ENCODE data around the gene ZP1.

The ZP1 gene

DNA sequence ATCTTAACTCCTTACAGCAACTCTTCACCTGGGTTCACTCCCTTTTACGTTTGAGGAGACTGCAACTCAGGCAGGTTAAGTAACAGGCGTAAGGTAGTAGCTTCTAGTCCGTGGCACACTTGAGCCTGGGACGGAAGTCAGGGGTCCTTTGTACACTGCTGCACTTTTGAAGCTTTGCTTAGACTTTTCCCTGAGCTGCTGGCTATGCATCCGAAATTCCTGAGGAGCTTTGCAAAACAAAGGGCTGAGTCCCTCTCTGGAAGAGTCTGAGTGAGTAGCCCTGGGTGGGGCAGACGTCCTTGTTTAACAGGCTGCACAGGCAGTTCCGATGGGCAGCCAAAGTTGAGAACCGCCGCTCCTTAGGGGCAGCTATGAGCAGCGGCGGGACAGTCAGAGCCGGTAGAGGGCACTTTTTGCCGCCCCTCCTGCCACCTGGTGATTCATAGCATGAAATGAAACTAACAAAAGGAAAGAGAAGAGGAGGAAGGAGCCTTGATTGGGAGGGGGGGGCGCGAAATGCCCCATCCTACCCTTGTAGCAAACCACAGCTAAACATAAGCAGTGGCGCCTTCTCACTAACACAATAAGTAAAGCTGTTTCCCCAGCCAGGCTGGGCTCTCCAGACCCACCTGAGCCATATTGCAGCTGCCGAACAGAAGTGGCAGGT, 48.0 kb downstream of the ZP1 start:
- TF ChIP-seq, protein P1, sequence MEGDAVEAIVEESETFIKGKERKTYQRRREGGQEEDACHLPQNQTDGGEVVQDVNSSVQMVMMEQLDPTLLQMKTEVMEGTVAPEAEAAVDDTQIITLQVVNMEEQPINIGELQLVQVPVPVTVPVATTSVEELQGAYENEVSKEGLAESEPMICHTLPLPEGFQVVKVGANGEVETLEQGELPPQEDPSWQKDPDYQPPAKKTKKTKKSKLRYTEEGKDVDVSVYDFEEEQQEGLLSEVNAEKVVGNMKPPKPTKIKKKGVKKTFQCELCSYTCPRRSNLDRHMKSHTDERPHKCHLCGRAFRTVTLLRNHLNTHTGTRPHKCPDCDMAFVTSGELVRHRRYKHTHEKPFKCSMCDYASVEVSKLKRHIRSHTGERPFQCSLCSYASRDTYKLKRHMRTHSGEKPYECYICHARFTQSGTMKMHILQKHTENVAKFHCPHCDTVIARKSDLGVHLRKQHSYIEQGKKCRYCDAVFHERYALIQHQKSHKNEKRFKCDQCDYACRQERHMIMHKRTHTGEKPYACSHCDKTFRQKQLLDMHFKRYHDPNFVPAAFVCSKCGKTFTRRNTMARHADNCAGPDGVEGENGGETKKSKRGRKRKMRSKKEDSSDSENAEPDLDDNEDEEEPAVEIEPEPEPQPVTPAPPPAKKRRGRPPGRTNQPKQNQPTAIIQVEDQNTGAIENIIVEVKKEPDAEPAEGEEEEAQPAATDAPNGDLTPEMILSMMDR (IDR thresholded peaks at IDR 0.05; ENCODE audit: low read depth, low read length, missing control alignments), result peak; percentile 41
- in situ Hi-C loops (cut with HindIII; ENCODE audit: low sequenced_read_pairs), result loop anchor here (5.0 kb wide), 1 partner anchor 88 kb away; no protein-coding TSS in a partner anchor
- DNase-seq (ENCODE audit: low read depth), result no peak

DNA sequence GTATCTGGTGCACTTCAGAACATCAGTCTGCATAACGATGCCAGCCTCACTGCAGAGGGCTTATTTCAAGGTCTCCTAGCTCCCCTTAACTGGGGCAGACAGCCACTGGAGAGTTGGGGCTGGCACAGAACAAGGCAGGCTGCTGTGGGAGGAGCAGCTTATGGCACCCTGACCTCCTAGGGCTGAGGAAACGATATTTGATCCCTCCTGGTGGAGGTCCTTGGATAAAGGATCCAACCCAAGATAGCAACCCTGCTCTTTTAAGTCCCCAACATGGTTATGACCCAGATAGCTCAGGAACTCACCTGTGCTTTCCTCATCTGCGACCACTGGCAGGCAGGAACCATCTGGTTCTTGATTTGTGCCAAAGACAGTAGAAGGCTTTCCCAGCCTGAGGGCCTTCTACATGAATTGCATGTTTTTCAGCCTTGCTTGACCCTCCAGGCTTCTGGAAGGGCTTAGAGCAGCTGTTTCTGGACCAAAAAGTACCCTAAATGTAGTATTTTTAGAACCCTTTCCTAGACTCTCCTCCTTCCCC, 49.4 kb downstream of the ZP1 start:
- TF ChIP-seq, protein P1 (IDR thresholded peaks at IDR 0.05; ENCODE audit: low read depth, low read length, missing control alignments), result no peak
- in situ Hi-C loops (cut with HindIII; ENCODE audit: low sequenced_read_pairs), result loop anchor here (5.0 kb wide), 1 partner anchor 89 kb away; no protein-coding TSS in a partner anchor
- no peak for DNase-seq (ENCODE audit: low read depth)
- H3K4me3 ChIP-seq (ENCODE audit: low read depth, low read length), result no peak overlapping the region

More for the DNA sequence above, 48.0 kb downstream of the ZP1 start:
- peak overlapping the region; percentile 85 for H3K4me3 ChIP-seq (ENCODE audit: low read depth, low read length)

DNA sequence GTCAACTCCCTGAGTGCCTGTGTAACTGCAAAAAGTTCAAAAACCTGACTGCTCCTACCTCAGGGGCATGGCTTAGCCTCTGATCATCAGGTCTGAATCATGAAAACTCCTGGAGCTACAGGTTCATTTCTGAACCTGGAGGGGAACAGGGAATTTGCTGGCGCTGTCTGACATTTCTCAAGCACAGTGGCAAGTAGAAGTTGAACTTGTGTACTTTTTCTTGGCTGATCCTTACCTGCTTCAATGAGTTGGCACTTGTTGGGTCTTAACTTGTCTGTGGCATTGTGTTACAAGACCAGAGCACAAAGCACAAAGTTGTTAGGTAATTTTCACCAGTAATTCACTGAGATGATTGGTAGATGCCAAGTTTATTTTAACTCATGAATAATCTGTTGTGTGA, 49.9 kb downstream of the ZP1 start:
- in situ Hi-C loops (cut with HindIII; ENCODE audit: low sequenced_read_pairs), result loop anchor here (5.0 kb wide), 1 partner anchor 90 kb away; no protein-coding TSS in a partner anchor
- DNase-seq (ENCODE audit: low read depth), result no peak
- no peak overlapping the region for H3K4me3 ChIP-seq (ENCODE audit: low read depth, low read length)
- TF ChIP-seq, protein P1 (IDR thresholded peaks at IDR 0.05; ENCODE audit: low read depth, low read length, missing control alignments), result no peak

DNA sequence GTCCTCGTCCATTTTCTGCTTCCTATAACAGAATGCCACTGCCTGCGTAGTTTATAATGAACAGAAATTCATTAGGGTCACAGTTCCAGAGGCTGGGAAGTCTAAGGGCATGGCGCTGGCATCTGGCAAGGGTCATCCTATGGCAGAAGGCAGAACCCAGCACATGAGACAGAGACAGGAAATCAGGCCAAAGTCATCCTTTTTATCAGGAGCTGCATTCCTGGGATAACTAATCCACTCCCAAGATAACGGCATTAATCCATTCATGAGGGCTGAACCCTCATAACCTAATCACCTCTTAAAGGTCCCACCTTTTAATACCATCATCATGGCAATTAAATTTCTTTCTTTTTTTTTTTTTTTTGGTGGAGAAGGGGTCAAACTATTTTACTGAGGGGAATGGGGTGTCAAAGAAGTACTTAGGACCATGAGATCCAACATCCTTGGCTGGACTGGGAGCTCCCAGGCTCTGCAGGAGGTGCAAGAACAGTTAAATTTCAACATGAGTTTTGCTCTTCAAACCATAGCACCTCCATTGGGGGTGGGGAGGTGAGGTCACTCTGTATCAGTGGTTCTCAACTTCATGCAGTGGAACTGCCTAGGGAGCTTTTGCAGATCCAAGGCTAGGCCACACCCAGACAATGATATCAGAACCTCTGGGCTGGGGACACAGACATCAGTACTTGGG, 51.1 kb downstream of the ZP1 start:
- DNase-seq (ENCODE audit: low read depth), result no peak
- in situ Hi-C loops (cut with HindIII; ENCODE audit: low sequenced_read_pairs), result loop anchor here (5.0 kb wide), 1 partner anchor 91 kb away; no protein-coding TSS in a partner anchor
- no peak overlapping the region for H3K4me3 ChIP-seq (ENCODE audit: low read depth, low read length)
- TF ChIP-seq, protein P1 (IDR thresholded peaks at IDR 0.05; ENCODE audit: low read depth, low read length, missing control alignments), result no peak

DNA sequence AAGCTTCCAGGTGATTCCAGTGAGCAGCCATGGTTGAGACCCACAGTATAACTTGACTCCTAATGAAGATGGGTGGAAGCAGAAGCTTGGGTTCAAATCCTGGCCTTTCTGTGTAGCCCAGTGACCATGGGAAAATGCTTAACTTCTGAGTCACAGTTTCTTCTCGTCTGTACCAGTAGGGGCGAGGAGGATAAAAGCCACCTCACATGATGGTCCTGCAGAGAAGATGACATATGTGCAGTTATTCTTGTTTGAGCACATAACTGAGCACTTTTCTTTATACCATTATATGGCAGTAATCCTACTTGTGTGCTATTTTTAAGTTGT, 51.6 kb downstream of the ZP1 start:
- no peak overlapping the region for H3K4me3 ChIP-seq (ENCODE audit: low read depth, low read length)
- in situ Hi-C loops (cut with HindIII; ENCODE audit: low sequenced_read_pairs), result loop anchor here (5.0 kb wide), 1 partner anchor 92 kb away; no protein-coding TSS in a partner anchor
- TF ChIP-seq, protein P1 (IDR thresholded peaks at IDR 0.05; ENCODE audit: low read depth, low read length, missing control alignments), result no peak
- DNase-seq (ENCODE audit: low read depth), result no peak

DNA sequence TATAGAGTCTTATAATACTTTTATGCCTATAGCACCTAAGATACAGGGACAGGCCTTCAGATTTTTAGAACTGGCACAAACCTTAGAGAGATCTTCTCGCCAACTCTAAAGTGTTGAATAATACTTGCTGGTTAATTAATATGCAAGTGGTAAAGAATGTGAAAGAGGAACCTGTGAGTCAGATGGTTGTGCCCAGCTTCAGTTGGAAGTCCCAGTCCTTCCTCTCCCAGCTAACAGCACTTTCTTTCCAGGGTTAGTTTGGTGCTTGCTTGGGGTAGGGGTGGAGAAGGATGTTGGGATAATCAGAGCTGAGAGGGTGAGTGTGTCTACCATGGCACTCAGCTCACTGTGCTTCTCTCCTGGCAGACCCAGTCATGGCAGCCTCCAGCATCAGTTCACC, 52.0 kb downstream of the ZP1 start:
- DNase-seq (ENCODE audit: low read depth), result no peak
- in situ Hi-C loops (cut with HindIII; ENCODE audit: low sequenced_read_pairs), result loop anchor here (5.0 kb wide), 1 partner anchor 92 kb away; no protein-coding TSS in a partner anchor
- H3K4me3 ChIP-seq (ENCODE audit: low read depth, low read length), result no peak overlapping the region
- TF ChIP-seq, protein P1 (IDR thresholded peaks at IDR 0.05; ENCODE audit: low read depth, low read length, missing control alignments), result no peak

All from astrocyte of the cerebellum (primary cell).